Transverse colon (tissue), 3 donors: Measurements from ENCODE around the gene WNT9A.

Source experiments
- POLR2A ChIP-seq: fragments of 450-650 bp; IDR thresholded peaks from one replicate; pipeline ENCODE4 v1.6.1; 2016; ENCODE audit warnings: antibody characterized with exemption, mild to moderate bottlenecking, moderate library complexity
- TF ChIP-seq, protein P1 (sequence below), 5 experiments: fragments of 200-600 bp in 3 of 5; fragments of 450-650 bp in 2 of 5; sonication (generic) in 3 of 5; IDR thresholded peaks; 1 replicate in 2 of 5; 2 replicates in 3 of 5; pipeline ENCODE4 v1.5.1; 2016 to 2017; ENCODE audit warnings: antibody characterized with exemption in 5 of 5, inconsistent platforms in 3 of 5, mild to moderate bottlenecking in 2 of 5, moderate library complexity in 1 of 5

DNA sequence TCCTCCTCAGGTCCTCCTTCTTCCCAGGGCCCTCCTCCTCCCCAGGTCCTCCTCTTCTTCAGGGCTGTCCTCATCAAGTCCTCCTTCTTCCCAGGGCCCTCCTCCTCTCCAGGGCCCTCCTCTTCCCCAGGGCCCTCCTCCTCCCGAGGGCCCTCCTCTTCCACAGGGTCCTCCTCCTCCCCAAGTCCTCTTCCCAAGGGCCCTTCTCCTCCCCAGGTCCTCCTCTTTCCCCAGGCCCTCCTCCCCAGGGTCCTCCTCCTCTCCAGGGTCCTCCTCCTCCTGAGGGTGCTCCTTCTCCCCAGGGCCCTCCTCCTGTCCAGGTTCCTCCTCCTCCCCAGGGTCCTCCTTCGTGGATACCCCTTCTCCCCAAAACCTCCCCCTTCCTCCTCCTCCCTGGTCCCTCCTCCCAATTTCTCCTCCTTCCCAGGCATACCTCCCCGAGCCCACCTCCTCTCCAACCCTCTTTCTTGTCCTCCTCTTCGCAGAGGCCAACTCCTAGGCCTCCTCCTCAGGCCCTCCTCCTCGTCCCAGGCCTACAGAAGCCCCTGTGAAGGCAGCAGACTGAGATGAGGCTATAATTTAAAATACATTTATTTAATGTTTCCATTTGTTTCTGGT is 29.5 kb downstream of the WNT9A start:
- TF ChIP-seq, protein P1, sequence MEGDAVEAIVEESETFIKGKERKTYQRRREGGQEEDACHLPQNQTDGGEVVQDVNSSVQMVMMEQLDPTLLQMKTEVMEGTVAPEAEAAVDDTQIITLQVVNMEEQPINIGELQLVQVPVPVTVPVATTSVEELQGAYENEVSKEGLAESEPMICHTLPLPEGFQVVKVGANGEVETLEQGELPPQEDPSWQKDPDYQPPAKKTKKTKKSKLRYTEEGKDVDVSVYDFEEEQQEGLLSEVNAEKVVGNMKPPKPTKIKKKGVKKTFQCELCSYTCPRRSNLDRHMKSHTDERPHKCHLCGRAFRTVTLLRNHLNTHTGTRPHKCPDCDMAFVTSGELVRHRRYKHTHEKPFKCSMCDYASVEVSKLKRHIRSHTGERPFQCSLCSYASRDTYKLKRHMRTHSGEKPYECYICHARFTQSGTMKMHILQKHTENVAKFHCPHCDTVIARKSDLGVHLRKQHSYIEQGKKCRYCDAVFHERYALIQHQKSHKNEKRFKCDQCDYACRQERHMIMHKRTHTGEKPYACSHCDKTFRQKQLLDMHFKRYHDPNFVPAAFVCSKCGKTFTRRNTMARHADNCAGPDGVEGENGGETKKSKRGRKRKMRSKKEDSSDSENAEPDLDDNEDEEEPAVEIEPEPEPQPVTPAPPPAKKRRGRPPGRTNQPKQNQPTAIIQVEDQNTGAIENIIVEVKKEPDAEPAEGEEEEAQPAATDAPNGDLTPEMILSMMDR (IDR thresholded peaks at IDR 0.05), result no peak
- no peak for TF ChIP-seq POLR2A
